ENCODE measurements around the gene SLC9C1. TPM values are rescaled to one million over a fixed set of nuclear protein-coding genes. Genes with fewer than 3 reads are reported as not detected.

SLC9C1 gene
- total RNA-seq, 1 experiment from 2014 or later = 0.79 TPM

GRCh38 chr3:112228786-112229185, 65.2 kb downstream of the SLC9C1 start (continued):
- TF ChIP-seq REST (IDR thresholded peaks at IDR 0.05; ENCODE audit: low read depth) = no peak
- TF ChIP-seq ELF1 (IDR thresholded peaks at IDR 0.05; ENCODE audit: borderline replicate concordance, low read depth) = no peak

GRCh38 chr3:112200317-112200666, 93.7 kb downstream of the SLC9C1 start:
- ATAC-seq = no peak
- Histone ChIP-seq H3K4me1 (ENCODE audit: control insufficient read depth in 1 of 2, insufficient read depth in 2 of 2, low read length in 2 of 2) (peaks cover 0 to 13% of the 10 kb centered on the region in 2 experiments; a peak in 2 of 4 replicates), H2AFZ (ENCODE audit: low read depth, low read length, poor library complexity, severe bottlenecking) (no peak overlapping the region), H3K79me2 (ENCODE audit: insufficient read depth, low read length) (no peaks in the 10 kb centered on the region), H3K4me3 (replicated peaks in 1 of 2; ENCODE audit: low read depth in 1 of 2, low read length in 2 of 2) (no peak overlapping the region), H3K9ac (ENCODE audit: low read length) (no peak overlapping the region), H3K27me3 (ENCODE audit: insufficient read depth, low read length) (no peaks in the 10 kb centered on the region), H4K20me1 (ENCODE audit: insufficient read depth) (no peaks in the 10 kb centered on the region), H3K9me2 (ENCODE audit: insufficient read depth) (no peaks in the 10 kb centered on the region), H3K4me2 (ENCODE audit: low read length) (no peak overlapping the region), H3K27ac (ENCODE audit: low read depth, low read length) (no peak overlapping the region), H3K36me3 (ENCODE audit: control insufficient read depth in 1 of 2, insufficient read depth in 2 of 2, low read length in 2 of 2) (no peaks in the 10 kb centered on the region), H3K9me3 (ENCODE audit: control insufficient read depth in 1 of 2, insufficient read depth in 1 of 2, low read depth in 1 of 2, low read length in 2 of 2) (no peaks in the 10 kb centered on the region)
- no TSS peak for BruUV-seq (replicated peaks)
- ChIA-PET POLR2A (no interaction called here), RAD21 (ENCODE audit: low non-redundant PET in 1 of 2, low total read pairs in 2 of 2, uncharacterized antibody in 2 of 2, unreplicated experiment in 2 of 2) (no interaction called here), CTCF (no interaction called here)
- intact Hi-C loops (cut with micrococcal nuclease) = no loop called here
- TF ChIP-seq REST (IDR thresholded peaks at IDR 0.05; ENCODE audit: low read depth) (no peak), EZH2 (IDR thresholded peaks at IDR 0.05) (no peak), ZNF274 (IDR thresholded peaks at IDR 0.05; ENCODE audit: low read depth, low read length) (no peak), RAD21 (IDR thresholded peaks at IDR 0.05; ENCODE audit: low read depth) (no peak), POLR2AphosphoS5 (IDR thresholded peaks at IDR 0.05; ENCODE audit: low read depth, low read length) (no peak), SRF (IDR thresholded peaks at IDR 0.05; ENCODE audit: low read depth) (no peak), CEBPB (IDR thresholded peaks at IDR 0.05; ENCODE audit: low read depth) (no peak), SP1 (IDR thresholded peaks at IDR 0.05; ENCODE audit: low read depth) (no peak), ATF3 (IDR thresholded peaks at IDR 0.05) (no peak), POLR2A (IDR thresholded peaks at IDR 0.05; ENCODE audit: borderline replicate concordance, extremely low read depth, insufficient read depth, insufficient read length) (no peak), CTCF (IDR thresholded peaks at IDR 0.05 in 2 of 3, conservative IDR thresholded peaks at IDR 0.05 in 1 of 3; ENCODE audit: borderline replicate concordance in 1 of 3, insufficient read depth in 1 of 3, low read depth in 2 of 3, low read length in 2 of 3) (no peak), CBX3 (IDR thresholded peaks at IDR 0.05; ENCODE audit: low read depth) (no peak), SIN3A (IDR thresholded peaks at IDR 0.05; ENCODE audit: low read depth) (no peak), ZFX (IDR thresholded peaks at IDR 0.05) (no peak), TCF7L2 (IDR thresholded peaks at IDR 0.05; ENCODE audit: borderline replicate concordance, extremely low read depth, insufficient read depth, insufficient read length) (no peak), EZH2phosphoT487 (IDR thresholded peaks at IDR 0.05; ENCODE audit: borderline replicate concordance) (no peak), YY1 (IDR thresholded peaks at IDR 0.05; ENCODE audit: extremely low read depth, insufficient replicate concordance, low read depth, low read length) (no peak)
- DNase-seq (ENCODE audit: low read depth, low spot score) = no peak

Data from HCT116 (cell line).